Esophagus muscularis mucosa (tissue), 3 donors: ENCODE results near the gene PBX3.

Source experiments
- CTCF ChIP-seq, 3 experiments: fragments of 200-600 bp in 2 of 3; fragments of 450-650 bp in 1 of 3; sonication (generic) in 2 of 3; IDR thresholded peaks; one replicate each; pipeline ENCODE4 v1.5.1; 2017 to 2019; ENCODE audit warnings: antibody characterized with exemption in 3 of 3, mild to moderate bottlenecking in 2 of 3, moderate library complexity in 1 of 3
- POLR2A ChIP-seq: fragments of 450-650 bp; IDR thresholded peaks from one replicate; pipeline ENCODE4 v1.6.1; 2017; ENCODE audit warnings: antibody characterized with exemption, moderate library complexity, mild to moderate bottlenecking, low read depth
- POLR2AphosphoS5 ChIP-seq, 2 donors: sonication (generic); formaldehyde crosslinking; IDR thresholded peaks; one replicate each; pipeline ENCODE4 v1.6.1; 2017; ENCODE audit warnings: antibody characterized with exemption in 2 of 2

- TF ChIP-seq POLR2A (no peak), CTCF (IDR thresholded peaks at IDR 0.05) (no peak), POLR2AphosphoS5 (IDR thresholded peaks at IDR 0.05) (no peak)
Measured at GRCh38 chr9:125972012-125972729, 225.0 kb downstream of the PBX3 start.
